ENCODE measurements around the gene OPN1SW. TPM values are rescaled to one million over a fixed set of nuclear protein-coding genes. Genes with fewer than 3 reads are reported as not detected.

Gene OPN1SW
- total RNA-seq, 1 donor from 2014 or later, result not detected

DNA sequence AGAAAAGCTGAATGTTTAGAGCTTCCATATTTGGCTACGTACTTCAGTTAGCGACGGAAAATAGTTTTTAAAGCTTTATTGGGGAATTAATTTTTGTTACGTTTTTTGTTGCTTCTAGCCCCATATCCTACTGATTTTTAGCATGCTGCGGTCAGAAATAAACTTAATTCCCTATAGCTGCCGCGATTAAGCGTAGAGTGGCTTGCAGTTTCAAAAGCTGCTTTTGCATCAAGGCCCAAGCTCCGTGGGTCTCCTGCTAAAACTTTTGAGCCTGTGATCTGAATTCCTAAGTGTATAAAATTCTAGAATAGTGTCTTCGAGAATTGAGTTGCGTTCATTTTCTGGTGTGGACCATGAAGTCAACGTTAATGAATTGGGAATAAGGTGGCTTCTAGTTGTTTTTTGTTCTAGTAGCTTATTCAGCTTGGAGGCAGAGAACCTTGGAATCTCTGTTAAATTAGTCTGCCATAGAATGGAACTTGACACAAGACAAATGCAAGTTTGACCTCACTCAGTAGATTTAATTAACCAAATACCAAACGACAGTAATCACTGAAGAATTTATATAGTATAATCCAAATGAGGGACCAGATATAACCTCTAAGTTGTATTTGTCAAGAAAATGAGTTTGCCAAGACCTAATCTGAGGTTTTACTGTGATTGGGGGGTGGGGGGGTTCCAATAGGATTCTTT is 35.5 kb downstream of the OPN1SW start:
- Histone ChIP-seq H3K27ac (peak overlapping the region; percentile 94), H3K4me3 (peak overlapping the region; percentile 98), H3K27me3 (no peaks in the 10 kb centered on the region), H3K36me3 (no peaks in the 10 kb centered on the region), H3K4me1 (peaks cover 25% of the 10 kb centered on the region), H3K9me3 (no peaks in the 10 kb centered on the region)
- intact Hi-C loops (cut with DNase I), result no loop called here
- TF ChIP-seq, protein P1, sequence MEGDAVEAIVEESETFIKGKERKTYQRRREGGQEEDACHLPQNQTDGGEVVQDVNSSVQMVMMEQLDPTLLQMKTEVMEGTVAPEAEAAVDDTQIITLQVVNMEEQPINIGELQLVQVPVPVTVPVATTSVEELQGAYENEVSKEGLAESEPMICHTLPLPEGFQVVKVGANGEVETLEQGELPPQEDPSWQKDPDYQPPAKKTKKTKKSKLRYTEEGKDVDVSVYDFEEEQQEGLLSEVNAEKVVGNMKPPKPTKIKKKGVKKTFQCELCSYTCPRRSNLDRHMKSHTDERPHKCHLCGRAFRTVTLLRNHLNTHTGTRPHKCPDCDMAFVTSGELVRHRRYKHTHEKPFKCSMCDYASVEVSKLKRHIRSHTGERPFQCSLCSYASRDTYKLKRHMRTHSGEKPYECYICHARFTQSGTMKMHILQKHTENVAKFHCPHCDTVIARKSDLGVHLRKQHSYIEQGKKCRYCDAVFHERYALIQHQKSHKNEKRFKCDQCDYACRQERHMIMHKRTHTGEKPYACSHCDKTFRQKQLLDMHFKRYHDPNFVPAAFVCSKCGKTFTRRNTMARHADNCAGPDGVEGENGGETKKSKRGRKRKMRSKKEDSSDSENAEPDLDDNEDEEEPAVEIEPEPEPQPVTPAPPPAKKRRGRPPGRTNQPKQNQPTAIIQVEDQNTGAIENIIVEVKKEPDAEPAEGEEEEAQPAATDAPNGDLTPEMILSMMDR (IDR thresholded peaks at IDR 0.05), result no peak
- ATAC-seq (no peak), DNase-seq (no peak)

DNA sequence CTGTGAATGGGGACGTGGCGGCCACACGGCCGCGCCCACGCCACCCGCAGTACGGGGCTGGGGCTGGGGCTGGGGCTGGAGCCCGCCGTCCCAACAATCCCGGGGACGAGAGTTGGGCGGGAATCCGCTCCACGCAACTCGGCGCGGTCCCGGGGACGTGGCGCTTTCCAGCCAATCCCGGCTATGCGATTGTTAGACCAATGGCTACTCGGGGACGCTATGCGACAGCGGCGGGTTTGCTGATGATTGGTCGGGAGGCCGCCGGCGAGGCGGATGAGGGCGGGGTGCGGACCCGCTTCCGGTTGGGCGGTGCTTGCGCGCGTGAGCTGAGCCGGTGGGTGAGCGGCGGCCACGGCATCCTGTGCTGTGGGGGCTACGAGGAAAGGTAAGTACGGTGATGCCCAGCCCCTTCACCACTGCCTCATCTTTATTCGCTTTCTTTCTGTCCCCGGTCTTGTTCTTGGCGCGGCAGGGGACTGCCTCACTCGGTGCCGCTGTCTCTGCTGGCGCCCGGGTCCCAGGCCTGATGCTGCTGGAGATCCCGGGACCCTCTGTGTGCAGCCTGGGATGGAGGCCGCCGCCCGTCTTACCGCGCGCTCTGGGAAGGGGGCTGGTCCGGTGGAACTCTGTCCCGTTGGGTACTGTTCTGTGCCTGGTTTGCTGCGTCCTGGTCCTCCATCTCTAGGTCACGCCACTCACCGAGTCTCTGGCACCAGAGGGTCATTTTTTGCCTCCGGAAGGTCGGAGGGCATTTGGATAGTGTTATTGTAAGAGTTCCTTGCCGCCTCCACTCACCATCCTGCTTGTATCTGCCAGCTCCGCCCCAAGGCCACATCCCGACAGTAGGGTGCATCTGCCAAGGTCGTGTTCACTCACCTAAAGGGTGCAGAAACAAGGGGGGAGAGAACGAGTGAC is 36.3 kb downstream of the OPN1SW start, which contains the start of gene CALU:
CALU (plus strand) TSS at position 312 of the 915 bp plus-strand sequence. CDS start 9,225 bp downstream, outside the sequence.
- ATAC-seq (peak; percentile 100), DNase-seq (peak; percentile 98)
- Histone ChIP-seq H3K4me1 (peaks cover 25% of the 10 kb centered on the region), H3K27me3 (no peaks in the 10 kb centered on the region), H3K36me3 (no peaks in the 10 kb centered on the region), H3K27ac (peak within 1 kb of the TSS; percentile 94), H3K4me3 (peak within 1 kb of the TSS; percentile 98), H3K9me3 (no peaks in the 10 kb centered on the region)
- TF ChIP-seq, protein P1 (IDR thresholded peaks at IDR 0.05), result no peak
- intact Hi-C loops (cut with DNase I), result no loop called here

DNA sequence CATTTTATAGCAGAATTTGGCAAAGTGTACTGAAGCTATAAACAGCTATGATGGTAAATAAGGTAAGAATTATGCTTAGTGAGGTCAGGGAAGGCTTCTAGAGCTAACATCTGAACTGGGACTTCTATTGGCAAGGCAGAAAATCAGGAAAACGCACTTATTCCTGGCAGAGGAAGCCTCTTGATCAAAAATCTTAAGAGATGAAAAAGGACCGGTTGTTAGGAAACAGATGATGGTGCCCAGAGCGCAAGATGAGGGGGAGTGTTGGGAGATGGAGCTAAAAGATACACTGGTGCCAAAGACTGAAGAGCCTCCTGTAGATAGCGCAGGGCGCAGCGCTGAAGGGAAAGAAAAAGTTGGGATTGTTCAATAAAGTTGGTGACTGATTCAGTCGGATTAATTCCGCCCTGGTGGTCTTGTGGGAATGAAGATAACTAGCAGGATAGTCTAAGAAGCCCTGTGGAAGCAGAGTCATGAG is 37.0 kb downstream of the OPN1SW start:
- Histone ChIP-seq H3K36me3 (no peaks in the 10 kb centered on the region), H3K4me3 (peak overlapping the region; percentile 98), H3K4me1 (peaks cover 25% of the 10 kb centered on the region), H3K27me3 (no peaks in the 10 kb centered on the region), H3K9me3 (no peaks in the 10 kb centered on the region), H3K27ac (peak overlapping the region; percentile 94)
- TF ChIP-seq, protein P1 (IDR thresholded peaks at IDR 0.05), result no peak
- ATAC-seq (peak; percentile 2), DNase-seq (no peak)
- intact Hi-C loops (cut with DNase I), result no loop called here

DNA sequence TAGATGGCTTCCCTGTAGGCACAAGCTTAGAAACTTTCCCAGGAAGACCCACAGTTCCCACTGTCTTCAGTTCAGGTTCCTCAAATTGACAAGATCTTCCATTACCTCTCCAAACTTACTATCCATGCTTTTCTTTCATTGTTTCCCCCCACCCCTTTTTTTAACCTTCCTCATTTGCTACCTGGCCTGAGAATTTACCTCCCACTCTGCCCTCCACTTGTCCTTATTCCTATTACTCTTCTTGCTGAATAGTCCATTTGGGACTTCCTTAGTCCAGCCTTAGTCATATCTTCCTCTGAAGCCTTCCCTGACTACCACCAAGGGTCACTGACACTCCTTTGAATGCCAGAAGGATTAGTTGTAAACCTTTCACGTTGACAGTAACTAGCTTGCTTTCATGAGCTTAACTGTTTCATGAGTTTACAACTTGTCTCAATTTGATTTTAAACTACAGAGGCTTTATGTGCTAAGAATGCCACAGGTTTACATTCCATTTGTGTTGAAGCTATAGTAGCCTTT is 37.7 kb downstream of the OPN1SW start:
- H3K4me1 ChIP-seq, result peaks cover 25% of the 10 kb centered on the region
- H3K9me3 ChIP-seq, result no peaks in the 10 kb centered on the region
- ATAC-seq (no peak), DNase-seq (no peak)
- H3K36me3 ChIP-seq, result no peaks in the 10 kb centered on the region
- H3K27ac ChIP-seq, result peak overlapping the region; percentile 94
- intact Hi-C loops (cut with DNase I), result no loop called here
- H3K27me3 ChIP-seq, result no peaks in the 10 kb centered on the region
- H3K4me3 ChIP-seq, result no peak overlapping the region
- TF ChIP-seq, protein P1 (IDR thresholded peaks at IDR 0.05), result no peak

DNA sequence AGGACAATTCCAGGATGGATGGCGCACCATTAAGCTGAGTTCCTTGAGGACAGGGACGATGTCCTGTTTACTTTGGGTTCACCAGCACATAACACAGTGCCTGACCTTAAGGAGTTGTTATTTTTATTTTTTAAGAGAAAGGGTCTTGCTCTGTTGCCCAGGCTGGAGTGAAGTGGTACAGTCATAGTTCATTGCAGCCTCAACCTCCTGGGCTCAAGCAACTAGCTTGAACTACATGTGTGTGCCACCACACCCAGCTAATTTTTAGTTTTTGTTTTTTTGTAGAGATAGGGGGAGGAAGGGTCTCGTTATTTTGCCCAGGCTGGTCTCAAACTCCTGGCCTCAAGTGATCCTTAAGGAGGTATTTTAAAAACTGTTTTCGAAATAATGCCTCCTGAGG is 38.2 kb downstream of the OPN1SW start:
- no peaks in the 10 kb centered on the region for H3K36me3 ChIP-seq
- no peak overlapping the region for H3K27ac ChIP-seq
- intact Hi-C loops (cut with DNase I), result no loop called here
- peaks cover 25% of the 10 kb centered on the region for H3K4me1 ChIP-seq
- TF ChIP-seq, protein P1 (IDR thresholded peaks at IDR 0.05), result no peak
- DNase-seq (no peak), ATAC-seq (no peak)
- no peaks in the 10 kb centered on the region for H3K9me3 ChIP-seq
- no peak overlapping the region for H3K4me3 ChIP-seq
- H3K27me3 ChIP-seq, result no peaks in the 10 kb centered on the region

Measured in upper lobe of right lung (tissue), 1 donor.